ENCODE results near the gene ZNF613. TPM values are rescaled to one million over a fixed set of nuclear protein-coding genes. Genes with fewer than 3 reads are reported as not detected.
"Not testable (repeated sequence)": the region's sequence is repeated elsewhere in the genome, so short reads cannot be mapped to it uniquely, and the experiment has no call there.

ZNF613 gene
- total RNA-seq, result 3.5 TPM

DNA sequence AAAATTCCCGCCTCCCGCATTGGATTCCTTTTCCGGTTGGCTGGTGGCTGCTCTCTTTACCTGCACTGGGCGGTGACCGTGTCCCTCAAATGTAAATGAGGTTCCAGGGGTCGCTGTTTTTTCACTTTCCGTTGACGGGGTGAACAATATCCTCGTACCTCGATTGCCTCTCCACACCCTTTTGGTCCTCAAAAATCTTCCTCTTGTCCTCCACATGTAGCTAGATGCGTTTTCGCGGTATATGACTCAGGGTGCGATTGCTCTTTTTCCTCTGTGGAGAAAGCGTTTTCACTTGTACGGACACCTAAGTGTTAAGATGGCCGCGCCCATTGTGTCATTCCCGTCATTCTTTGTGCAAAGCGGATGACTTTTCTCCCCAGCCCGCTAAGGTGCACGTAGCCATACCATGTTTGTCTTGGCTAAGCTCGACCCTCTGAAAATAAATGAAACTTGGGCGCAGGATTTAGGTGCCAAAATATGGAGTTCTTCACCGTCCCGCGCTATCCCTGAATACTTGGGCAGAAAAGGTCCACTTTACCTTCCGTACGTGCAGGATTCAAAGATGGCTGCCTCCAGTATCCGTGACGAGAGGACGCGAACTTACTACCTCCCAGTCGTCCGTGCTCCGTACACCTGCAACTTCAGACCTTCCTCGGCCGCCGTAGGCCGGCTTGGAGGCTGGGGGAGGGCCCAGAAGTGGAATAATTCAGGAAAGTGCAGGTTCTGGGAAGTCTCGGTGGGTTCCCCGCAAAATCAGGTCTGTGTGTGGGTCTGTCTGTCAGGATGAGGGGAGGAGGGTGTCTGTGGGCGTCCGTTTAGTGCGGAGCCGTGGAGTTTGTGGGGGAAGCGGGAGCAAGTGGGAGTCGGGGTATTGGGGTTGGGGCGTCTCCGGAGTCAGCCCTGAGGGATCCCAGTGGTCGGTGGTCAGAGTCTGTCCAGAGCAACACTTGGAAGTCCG lies at the start of gene ZNF613:
ZNF613 (plus strand) TSS at position 689 of the 958 bp plus-strand sequence. CDS start 8,749 bp downstream, outside the sequence.
- peak; percentile 74 to 92 (median 92) for DNase-seq (ENCODE audit: low read depth in 2 of 3, low spot score in 2 of 3)

- no peak for DNase-seq (ENCODE audit: low read depth in 2 of 3, low spot score in 2 of 3)
These were observed 44.8 kb upstream of the ZNF613 start for GRCh38 chr19:51882518-51882917.

DNA sequence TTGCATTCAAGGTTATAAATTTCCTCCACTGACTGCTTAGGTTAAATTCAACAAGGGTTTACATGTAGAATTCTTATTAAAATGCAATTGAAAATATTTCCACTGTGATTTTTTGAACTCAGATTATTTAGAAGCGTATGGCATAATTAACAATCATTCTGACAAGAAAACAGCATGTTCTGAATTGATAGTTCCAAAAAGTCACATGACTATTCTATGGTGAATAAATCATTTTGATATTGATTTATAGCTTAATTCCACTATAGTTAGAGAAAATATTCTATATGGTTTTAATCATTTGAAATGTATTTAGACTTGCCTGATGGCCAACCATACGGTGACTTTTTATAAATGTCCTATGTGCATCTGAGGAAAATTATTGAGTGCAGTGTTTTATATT lies 42.6 kb upstream of the ZNF613 start:
- DNase-seq (ENCODE audit: low read depth in 2 of 3, low spot score in 2 of 3), result no peak

DNA sequence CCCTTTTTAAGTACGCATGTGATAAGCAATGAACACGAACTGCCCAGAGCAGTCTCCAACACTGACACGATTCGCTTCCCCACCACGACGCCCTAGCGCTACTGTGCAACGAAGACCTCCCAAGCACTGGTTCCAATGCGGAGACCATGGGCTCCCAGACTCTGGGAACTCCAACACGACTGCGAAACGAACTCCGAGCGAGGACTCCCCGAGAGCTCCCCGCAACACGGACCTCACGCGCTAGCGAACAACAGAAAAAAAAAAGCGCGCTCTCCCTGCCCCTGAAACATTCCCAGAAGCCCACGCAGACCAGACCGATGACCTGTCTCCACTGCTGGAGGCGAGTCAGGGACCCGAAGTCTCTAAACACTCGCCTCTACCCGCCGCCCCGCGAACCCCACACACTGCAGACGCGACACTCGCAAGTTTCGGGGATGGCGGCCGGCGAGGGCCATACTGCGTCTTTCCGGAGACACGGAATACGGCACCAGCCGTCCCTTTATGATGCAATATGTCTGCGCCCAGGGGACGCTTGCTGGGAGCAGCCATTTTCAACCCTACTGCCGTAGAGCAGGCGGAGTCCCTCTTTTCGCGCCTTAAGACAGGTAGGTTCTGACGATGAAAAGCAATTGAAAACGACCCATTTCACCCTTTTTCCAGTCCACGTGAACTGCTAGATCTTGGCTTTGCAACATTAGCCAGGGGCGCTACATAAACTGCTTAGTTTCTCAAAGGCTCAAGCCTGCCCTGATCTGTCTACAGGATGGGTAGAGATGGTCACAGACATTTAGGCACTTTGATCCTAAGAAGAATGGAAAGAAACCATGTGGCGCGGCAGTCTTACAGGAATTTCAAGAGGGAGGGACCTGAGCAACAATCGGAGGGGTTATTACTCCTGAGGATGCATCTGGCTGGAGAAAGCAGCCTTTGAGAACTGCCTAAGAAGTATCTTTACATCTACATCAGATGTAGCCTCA lies 39.5 kb upstream of the ZNF613 start, which contains the start of gene ZNF577:
ZNF577 (minus strand) TSS at position 430 of the 977 bp plus-strand sequence. CDS start 7,569 bp downstream, outside the sequence.
- DNase-seq (ENCODE audit: low read depth in 2 of 3, low spot score in 2 of 3), result peak; percentile 37 to 89 (median 82)

- no peak for DNase-seq (ENCODE audit: low read depth in 2 of 3, low spot score in 2 of 3)
These were observed 37.3 kb upstream of the ZNF613 start for GRCh38 chr19:51889934-51890333.

GRCh38 chr19:51891193-51891747 lies 36.0 kb upstream of the ZNF613 start:
- DNase-seq (ENCODE audit: low read depth in 2 of 3, low spot score in 2 of 3), result peak in 1 of 3 donors; percentile 14

DNA sequence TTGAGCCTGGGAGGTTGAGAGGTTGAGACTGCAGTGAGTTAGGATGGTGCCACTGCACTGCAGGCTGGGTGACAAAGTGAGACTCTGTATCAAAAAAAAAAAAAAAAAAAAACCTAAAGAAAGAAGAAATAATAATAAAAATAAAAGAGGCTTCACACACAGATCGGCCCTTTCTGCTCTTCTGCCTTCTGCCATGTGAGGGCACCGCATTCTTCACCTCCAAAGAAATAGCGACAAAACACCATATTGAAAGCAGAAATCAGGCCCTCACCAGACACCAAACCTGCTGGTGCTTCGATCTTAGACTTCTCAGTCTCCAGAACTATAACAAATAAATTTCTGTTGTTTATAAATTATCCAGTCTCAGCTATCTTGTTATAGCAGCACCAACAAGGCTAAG lies 25.4 kb upstream of the ZNF613 start:
- no peak for DNase-seq (ENCODE audit: low read depth in 2 of 3, low spot score in 2 of 3)

DNA sequence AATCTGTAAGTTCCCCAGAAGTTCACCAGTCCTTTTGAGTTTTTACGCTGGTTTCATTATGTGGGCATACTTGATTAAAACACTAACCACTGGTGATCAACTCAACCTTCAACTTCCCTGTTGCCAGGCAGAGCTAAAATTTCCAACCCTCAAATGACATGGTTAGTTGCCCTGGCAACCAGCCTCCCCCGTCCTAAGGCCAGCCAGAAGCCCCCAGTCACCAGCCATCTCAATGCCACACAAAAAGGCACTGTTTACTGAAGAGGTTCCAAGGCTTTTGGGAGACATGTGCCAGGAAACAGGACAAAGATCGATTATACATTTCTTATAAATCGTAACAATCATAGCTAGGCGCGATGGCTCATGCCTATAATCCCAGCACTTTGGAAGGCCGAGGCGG lies 24.1 kb upstream of the ZNF613 start:
- no peak for DNase-seq (ENCODE audit: low read depth in 2 of 3, low spot score in 2 of 3)

- peak; percentile 61 to 91 (median 85) for DNase-seq (ENCODE audit: low read depth in 2 of 3, low spot score in 2 of 3)
These were observed 22.7 kb upstream of the ZNF613 start, which contains the start of gene ZNF649 for GRCh38 chr19:51904331-51905165. TSS of gene ZNF649 (minus strand) at chr19:51905017. CDS start at chr19:51900107, 4,910 bp downstream.

DNA sequence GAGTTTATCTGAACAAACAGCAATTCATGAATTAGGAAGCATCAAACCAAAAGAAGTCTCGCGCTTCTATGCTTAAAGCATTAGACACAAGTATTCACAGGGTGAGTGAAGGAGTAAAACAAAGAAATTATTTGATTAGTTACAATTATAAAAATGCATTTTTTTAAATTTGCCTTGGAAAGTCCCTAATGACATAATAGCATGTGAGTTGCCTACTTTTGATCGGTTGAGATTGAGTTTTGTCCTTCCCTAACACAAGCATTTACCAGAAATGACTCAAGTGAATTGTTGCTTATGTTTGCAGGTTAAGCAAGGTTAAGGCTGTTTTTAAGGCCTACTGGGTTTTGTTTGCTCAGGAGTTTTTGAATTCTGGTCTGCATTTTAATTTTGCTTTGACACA lies 22.1 kb upstream of the ZNF613 start:
- DNase-seq (ENCODE audit: low read depth in 2 of 3, low spot score in 2 of 3), result no peak

DNA sequence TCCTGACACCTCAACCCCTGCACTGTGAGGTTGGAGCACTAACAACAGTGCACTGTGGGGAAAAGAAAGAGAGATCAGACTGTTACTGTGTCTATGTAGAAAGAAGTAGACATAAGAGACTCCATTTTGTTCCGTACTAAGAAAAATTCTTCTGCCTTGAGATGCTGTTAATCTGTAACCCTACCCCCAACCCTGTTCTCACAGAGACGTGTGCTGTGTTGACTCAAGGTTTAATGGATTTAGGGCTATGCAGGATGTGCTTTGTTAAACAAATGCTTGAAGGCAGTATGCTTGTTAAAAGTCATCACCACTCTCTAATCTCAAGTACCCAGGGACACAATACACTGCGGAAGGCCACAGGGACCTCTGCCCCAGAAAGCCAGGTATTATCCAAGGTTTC lies 21.6 kb upstream of the ZNF613 start:
- not testable (repeated sequence) for DNase-seq (ENCODE audit: low read depth in 2 of 3, low spot score in 2 of 3)

DNA sequence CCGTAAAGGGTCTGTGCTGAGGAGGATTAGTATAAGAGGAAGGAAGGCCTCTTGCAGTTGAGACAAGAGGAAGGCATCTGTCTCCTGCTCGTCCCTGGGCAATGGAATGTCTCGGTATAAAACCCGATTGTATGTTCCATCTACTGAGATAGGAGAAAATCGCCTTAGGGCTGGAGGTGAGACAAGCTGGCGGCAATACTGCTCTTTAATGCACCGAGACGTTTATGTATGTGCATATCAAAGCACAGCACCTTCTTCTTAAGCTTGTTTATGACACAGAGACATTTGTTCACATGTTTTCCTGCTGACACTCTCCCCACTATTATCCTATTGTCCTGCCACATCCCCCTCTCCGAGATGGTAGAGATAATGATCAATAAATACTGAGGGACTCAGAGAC lies 21.2 kb upstream of the ZNF613 start:
- DNase-seq (ENCODE audit: low read depth in 2 of 3, low spot score in 2 of 3), result not testable (repeated sequence)

DNA sequence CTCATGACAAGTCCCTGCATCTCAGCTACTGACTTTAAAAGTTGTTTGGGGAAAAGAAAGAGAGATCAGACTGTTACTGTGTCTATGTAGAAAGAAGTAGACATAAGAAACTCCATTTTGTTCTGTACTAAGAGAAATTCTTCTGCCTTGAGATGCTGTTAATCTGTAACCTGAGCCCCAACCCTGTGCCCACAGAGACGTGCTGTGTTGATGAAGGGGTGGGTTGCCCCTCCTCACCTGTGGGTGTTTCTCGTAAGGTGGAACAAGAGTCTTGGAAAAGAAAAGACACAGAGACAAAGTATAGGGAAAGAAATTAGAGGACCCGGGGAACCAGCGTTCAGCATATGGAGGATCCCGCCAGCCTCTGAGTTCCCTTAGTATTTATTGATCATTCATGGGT lies 19.3 kb upstream of the ZNF613 start:
- not testable (repeated sequence) for DNase-seq (ENCODE audit: low read depth in 2 of 3, low spot score in 2 of 3)

DNA sequence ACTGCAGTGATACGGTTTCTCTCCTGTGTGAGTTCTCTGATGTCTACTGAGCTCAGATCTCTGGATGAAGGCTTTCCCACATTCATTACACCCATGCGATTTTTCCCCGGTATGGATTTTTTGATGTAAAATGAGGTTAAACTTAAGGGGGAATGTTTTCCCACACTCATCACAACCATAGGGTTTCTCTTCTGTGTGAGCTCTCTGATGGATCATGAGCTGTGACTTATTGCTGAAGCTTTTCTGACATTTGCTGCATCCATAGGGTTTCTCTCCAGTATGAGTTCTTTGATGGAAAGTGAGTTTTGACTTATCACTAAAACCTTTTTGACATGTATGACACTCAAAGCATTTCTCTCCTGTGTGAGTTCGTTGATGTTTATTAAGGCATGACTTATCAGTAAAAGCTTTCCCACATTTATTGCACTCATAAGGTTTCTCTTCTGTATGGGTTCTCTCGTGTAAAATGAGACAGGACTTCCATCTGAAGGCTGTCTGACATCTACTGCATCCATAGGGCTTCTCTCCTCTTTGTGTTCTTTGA lies 11.9 kb upstream of the ZNF613 start:
- no peak for DNase-seq (ENCODE audit: low read depth in 2 of 3, low spot score in 2 of 3)

DNA sequence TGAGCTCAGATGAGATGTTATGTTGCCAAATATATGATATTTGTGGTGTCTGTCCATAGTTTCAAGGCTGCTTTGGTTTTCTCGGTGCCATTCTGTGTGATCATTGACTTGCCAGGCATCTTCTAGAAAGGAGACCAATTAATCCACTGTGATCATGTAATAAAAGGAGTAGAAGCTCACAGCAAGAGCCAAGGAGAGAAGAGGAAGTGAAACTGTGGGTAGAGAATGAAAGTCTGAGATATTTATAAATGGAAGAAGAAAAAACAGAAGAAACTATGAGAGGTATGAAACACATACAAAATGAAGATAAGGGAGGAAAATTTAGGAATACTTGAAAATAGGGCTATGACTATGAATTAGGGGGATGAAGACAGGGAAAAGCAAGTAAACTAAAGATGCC lies 11.1 kb upstream of the ZNF613 start:
- DNase-seq (ENCODE audit: low read depth in 2 of 3, low spot score in 2 of 3), result no peak

- DNase-seq (ENCODE audit: low read depth in 2 of 3, low spot score in 2 of 3), result no peak
These were observed 7.7 kb upstream of the ZNF613 start for GRCh38 chr19:51919606-51920005.

GRCh38 chr19:51921949-51922348 lies 5.3 kb upstream of the ZNF613 start:
- peak in 1 of 3 donors; percentile 34 for DNase-seq (ENCODE audit: low read depth in 2 of 3, low spot score in 2 of 3)

DNA sequence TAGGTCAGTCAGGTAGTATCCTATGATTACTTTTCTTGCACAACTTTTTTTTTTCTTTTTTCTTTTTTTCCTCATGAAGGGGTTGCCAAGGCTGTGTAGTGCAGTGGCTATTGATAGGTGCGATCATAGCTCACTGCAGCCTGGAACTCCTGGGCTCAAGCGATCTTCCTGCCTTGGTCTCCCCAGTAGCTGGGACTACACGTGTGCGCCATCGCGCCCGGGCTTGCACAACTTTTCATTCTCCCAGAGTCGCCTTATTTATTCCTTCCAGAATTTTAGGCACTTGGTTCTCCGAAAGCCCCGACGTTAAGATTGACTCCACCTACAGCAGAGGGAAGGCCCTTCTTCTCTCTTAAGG lies 867 bp upstream of the ZNF613 start:
- DNase-seq (ENCODE audit: low read depth in 2 of 3, low spot score in 2 of 3), result no peak

- no peak for DNase-seq (ENCODE audit: low read depth in 2 of 3, low spot score in 2 of 3)
These were observed 587 bp downstream of the ZNF613 start for GRCh38 chr19:51927859-51928258.

All from hematopoietic multipotent progenitor cell (in vitro differentiated cells).